GM23248 (cell line): ENCODE data around the gene FAM174B.

ENCODE experiments used
- EZH2 ChIP-seq: fragments of 200-600 bp; sonication (generic); IDR thresholded peaks from 2 replicates; pipeline ENCODE4 v1.6.1; 2018; ENCODE audit warnings: antibody characterized with exemption, mild to moderate bottlenecking; ENCODE audit not compliant: insufficient read depth, poor library complexity, severe bottlenecking
- EZH2phosphoT487 ChIP-seq: fragments of 200-600 bp; sonication (generic); IDR thresholded peaks from 2 replicates; pipeline ENCODE4 v1.6.1; 2018; ENCODE audit warnings: antibody characterized with exemption, moderate library complexity, mild to moderate bottlenecking, low read depth; ENCODE audit not compliant: insufficient read depth

DNA sequence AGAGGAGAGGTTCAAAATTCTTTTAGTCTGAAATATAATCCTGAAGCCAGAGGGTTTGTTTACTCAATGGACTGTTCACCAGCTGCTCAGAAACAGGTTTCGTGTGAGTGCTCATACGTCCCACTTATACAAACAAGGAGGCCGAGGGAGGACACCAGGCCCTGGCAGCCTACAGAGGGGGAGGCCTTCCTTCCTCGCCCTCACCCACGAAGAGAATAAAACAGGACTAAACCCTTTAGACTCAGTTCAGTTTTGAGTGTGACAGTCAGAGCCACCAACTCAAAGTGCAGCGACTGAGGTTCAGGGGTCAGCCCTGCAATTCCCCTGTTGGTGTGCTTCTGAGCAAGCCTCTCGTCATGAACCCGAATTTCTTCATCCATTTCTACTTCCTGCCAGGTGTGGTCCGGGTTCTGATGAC lies 17.3 kb downstream of the FAM174B start:
- TF ChIP-seq EZH2 = no peak
- no peak for TF ChIP-seq EZH2phosphoT487
